ENCODE data around the gene SBK1. TPM values are rescaled to one million over a fixed set of nuclear protein-coding genes. Genes with fewer than 3 reads are reported as not detected.

SBK1 gene
- total RNA-seq, 1 experiment from 2014 or later: 19.2 TPM

DNA sequence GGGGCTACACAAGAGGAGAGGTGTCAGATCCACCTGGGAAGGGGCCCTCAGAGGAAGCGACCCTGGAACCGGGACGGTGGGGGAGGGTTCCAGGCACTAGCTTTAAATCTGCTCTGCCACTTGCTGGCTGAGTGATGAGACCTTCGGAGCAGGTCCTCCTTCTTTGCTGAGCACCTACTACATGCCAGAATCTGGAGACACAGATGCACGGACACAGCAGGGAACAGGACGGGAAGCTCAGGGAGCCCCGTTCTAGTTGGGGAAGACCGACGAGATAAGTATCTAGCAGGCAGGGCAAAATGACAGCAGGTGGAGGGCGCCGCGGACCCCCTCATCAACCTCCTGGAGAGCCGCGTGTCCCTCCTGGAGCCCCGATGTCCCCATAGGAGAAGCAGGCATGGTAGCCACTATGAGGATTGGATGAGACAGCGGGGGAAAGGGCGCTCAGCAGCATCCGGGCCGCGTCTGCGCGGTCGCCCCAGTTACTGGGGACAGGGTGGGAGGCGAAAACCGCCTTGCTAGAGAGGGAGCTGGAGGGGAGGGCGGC lies 27.2 kb downstream of the SBK1 start:
- TF ChIP-seq EZH2phosphoT487 (IDR thresholded peaks at IDR 0.05; ENCODE audit: borderline replicate concordance): no peak
- TF ChIP-seq FOSL1 (IDR thresholded peaks at IDR 0.05; ENCODE audit: low read depth): no peak
- no peak for TF ChIP-seq YY1 (IDR thresholded peaks at IDR 0.05; ENCODE audit: extremely low read depth, insufficient replicate concordance, low read depth, low read length)
- TF ChIP-seq, protein P1, sequence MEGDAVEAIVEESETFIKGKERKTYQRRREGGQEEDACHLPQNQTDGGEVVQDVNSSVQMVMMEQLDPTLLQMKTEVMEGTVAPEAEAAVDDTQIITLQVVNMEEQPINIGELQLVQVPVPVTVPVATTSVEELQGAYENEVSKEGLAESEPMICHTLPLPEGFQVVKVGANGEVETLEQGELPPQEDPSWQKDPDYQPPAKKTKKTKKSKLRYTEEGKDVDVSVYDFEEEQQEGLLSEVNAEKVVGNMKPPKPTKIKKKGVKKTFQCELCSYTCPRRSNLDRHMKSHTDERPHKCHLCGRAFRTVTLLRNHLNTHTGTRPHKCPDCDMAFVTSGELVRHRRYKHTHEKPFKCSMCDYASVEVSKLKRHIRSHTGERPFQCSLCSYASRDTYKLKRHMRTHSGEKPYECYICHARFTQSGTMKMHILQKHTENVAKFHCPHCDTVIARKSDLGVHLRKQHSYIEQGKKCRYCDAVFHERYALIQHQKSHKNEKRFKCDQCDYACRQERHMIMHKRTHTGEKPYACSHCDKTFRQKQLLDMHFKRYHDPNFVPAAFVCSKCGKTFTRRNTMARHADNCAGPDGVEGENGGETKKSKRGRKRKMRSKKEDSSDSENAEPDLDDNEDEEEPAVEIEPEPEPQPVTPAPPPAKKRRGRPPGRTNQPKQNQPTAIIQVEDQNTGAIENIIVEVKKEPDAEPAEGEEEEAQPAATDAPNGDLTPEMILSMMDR (IDR thresholded peaks at IDR 0.05 in 2 of 3, conservative IDR thresholded peaks at IDR 0.05 in 1 of 3; ENCODE audit: borderline replicate concordance in 1 of 3, insufficient read depth in 1 of 3, low read depth in 2 of 3, low read length in 2 of 3): no peak
- no peak for TF ChIP-seq CBX3 (IDR thresholded peaks at IDR 0.05; ENCODE audit: low read depth)
- TF ChIP-seq, protein P2, sequence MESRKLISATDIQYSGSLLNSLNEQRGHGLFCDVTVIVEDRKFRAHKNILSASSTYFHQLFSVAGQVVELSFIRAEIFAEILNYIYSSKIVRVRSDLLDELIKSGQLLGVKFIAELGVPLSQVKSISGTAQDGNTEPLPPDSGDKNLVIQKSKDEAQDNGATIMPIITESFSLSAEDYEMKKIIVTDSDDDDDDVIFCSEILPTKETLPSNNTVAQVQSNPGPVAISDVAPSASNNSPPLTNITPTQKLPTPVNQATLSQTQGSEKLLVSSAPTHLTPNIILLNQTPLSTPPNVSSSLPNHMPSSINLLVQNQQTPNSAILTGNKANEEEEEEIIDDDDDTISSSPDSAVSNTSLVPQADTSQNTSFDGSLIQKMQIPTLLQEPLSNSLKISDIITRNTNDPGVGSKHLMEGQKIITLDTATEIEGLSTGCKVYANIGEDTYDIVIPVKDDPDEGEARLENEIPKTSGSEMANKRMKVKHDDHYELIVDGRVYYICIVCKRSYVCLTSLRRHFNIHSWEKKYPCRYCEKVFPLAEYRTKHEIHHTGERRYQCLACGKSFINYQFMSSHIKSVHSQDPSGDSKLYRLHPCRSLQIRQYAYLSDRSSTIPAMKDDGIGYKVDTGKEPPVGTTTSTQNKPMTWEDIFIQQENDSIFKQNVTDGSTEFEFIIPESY (IDR thresholded peaks at IDR 0.05; ENCODE audit: extremely low read depth, insufficient replicate concordance, low read length): no peak
- no peak for TF ChIP-seq MAX (IDR thresholded peaks at IDR 0.05)
- TF ChIP-seq, protein P3, sequence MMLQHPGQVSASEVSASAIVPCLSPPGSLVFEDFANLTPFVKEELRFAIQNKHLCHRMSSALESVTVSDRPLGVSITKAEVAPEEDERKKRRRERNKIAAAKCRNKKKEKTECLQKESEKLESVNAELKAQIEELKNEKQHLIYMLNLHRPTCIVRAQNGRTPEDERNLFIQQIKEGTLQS (IDR thresholded peaks at IDR 0.05): no peak
- no peak for TF ChIP-seq JUND (IDR thresholded peaks at IDR 0.05)
- no peak for TF ChIP-seq ZNF274 (IDR thresholded peaks at IDR 0.05; ENCODE audit: low read depth, low read length)
- no peak for TF ChIP-seq SIN3A (IDR thresholded peaks at IDR 0.05; ENCODE audit: low read depth)
- TF ChIP-seq TCF7L2 (IDR thresholded peaks at IDR 0.05; ENCODE audit: borderline replicate concordance, extremely low read depth, insufficient read depth, insufficient read length): no peak
- Histone ChIP-seq H3K4me3 (replicated peaks in 1 of 2; ENCODE audit: low read depth in 1 of 2, low read length in 2 of 2) (no peak overlapping the region), H3K9me2 (ENCODE audit: insufficient read depth) (no peaks in the 10 kb centered on the region), H2AFZ (ENCODE audit: low read depth, low read length, poor library complexity, severe bottlenecking) (no peak overlapping the region), H4K20me1 (ENCODE audit: insufficient read depth) (no peaks in the 10 kb centered on the region), H3K79me2 (ENCODE audit: insufficient read depth, low read length) (no peaks in the 10 kb centered on the region), H3K36me3 (ENCODE audit: control insufficient read depth in 1 of 2, insufficient read depth in 2 of 2, low read length in 2 of 2) (peaks cover 0 to 4% of the 10 kb centered on the region in 2 experiments; a peak in 1 of 4 replicates), H3K4me2 (ENCODE audit: low read length) (no peak overlapping the region), H3K27me3 (ENCODE audit: insufficient read depth, low read length) (no peaks in the 10 kb centered on the region), H3K9ac (ENCODE audit: low read length) (no peak overlapping the region), H3K9me3 (ENCODE audit: control insufficient read depth in 1 of 2, insufficient read depth in 1 of 2, low read depth in 1 of 2, low read length in 2 of 2) (no peaks in the 10 kb centered on the region), H3K4me1 (ENCODE audit: control insufficient read depth in 1 of 2, insufficient read depth in 2 of 2, low read length in 2 of 2) (peaks cover 4 to 10% of the 10 kb centered on the region in 2 experiments; a peak in 2 of 4 replicates), H3K27ac (ENCODE audit: low read depth, low read length) (no peak overlapping the region)
- DNase-seq (ENCODE audit: low read depth, low spot score): no peak
- intact Hi-C loops (cut with micrococcal nuclease): loop anchor here (5.0 kb wide), 1 partner anchor 228 kb away; no protein-coding TSS in a partner anchor
- RAD21 ChIA-PET (ENCODE audit: low non-redundant PET in 1 of 2, low total read pairs in 2 of 2, uncharacterized antibody in 2 of 2, unreplicated experiment in 2 of 2): no interaction called here
- CTCF ChIA-PET: interaction anchor here (1.3 kb wide), 1 partner anchor 42 kb away, joined by 4 read pairs; no protein-coding TSS in a partner anchor
- ATAC-seq: no peak
- BruUV-seq (replicated peaks): no TSS peak
- POLR2A ChIA-PET: no interaction called here

Measured in HCT116 (cell line).